ENCODE results near the gene FAM114A2.

GRCh38 chr5:154031937-154032489 is 6.7 kb downstream of the FAM114A2 start:
- TF ChIP-seq CTCF (optimal IDR thresholded peaks at IDR 0.05 in 1 of 3, IDR thresholded peaks at IDR 0.05 in 1 of 3, conservative IDR thresholded peaks at IDR 0.05 in 1 of 3; ENCODE audit: extremely low read depth in 1 of 3, insufficient read depth in 2 of 3, low read length in 3 of 3): no peak
- no peak for TF ChIP-seq EZH2 (IDR thresholded peaks at IDR 0.05; ENCODE audit: low read length)

Measured in keratinocyte (primary cell).